HG02938 (cell line): ENCODE results near the gene TMPRSS9.

Source experiments
- ATAC-seq: cut with Tn5 transposase; IDR thresholded peaks from one replicate; pipeline ENCODE4 v1.9.1; 2021; ENCODE audit warnings: mild to moderate bottlenecking, moderate library complexity; ENCODE audit not compliant: unreplicated experiment

Gene TMPRSS9

GRCh38 chr19:2358548-2359173 is 1.4 kb upstream of the TMPRSS9 start:
- ATAC-seq, result no peak

DNA sequence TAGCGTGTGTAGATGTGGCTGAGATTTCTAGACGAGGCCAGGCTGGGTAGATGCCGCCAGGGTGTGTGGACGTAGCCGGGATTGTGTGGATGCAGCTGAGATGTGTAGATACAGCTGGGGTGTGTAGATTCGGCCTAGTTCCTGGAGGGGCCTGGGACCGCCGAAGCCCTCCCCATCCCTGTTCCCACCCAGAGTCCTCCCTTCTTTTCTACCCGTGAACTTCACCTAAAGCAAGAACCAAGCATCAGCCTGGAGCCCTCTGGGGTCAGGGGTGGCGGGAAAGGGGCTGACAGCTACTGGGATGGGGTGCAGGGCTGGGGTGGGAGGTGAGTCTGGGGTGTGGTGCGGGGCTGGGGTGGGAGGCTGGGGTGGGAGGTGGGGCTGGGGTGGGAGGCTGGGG is 768 bp downstream of the TMPRSS9 start:
- ATAC-seq, result no peak

DNA sequence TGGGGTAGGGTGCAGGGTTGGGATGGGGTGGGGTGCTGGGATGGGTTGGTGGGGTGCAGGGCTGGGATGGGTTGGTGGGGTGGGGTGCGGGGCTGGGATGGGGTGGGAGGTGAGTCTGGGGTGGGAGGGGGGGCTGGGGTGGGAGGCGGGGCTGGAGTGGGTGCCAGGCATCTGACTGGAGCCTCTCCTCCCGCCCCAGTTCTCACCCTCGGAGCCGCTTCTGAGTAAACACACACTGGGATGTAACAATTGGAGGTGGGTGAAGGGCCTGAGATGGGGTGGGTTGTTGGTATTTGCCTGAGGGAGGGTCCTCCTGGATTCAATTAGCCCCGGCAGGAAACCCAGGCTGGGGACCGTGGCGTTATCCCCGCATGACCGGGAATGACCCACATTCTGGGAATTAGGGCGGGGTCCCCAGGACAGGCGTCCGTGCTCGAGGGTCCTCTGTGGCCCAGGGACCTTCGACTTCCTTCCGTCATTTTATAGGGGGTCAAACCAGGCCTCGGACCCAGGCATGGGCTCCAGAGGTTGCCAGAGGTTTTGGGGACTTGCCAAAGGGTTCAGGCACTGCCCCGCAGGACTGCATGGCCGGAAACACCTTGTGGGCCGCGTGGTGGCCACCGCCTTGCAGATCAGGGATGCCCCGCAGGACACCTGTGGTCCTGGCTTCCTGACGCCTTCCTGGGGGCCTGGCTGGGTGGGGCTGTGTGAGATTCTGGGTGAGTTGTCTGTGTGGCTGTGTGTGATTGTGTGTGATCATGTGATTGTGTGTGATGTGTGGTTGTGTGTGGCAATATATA is 1.4 kb downstream of the TMPRSS9 start:
- no peak for ATAC-seq

DNA sequence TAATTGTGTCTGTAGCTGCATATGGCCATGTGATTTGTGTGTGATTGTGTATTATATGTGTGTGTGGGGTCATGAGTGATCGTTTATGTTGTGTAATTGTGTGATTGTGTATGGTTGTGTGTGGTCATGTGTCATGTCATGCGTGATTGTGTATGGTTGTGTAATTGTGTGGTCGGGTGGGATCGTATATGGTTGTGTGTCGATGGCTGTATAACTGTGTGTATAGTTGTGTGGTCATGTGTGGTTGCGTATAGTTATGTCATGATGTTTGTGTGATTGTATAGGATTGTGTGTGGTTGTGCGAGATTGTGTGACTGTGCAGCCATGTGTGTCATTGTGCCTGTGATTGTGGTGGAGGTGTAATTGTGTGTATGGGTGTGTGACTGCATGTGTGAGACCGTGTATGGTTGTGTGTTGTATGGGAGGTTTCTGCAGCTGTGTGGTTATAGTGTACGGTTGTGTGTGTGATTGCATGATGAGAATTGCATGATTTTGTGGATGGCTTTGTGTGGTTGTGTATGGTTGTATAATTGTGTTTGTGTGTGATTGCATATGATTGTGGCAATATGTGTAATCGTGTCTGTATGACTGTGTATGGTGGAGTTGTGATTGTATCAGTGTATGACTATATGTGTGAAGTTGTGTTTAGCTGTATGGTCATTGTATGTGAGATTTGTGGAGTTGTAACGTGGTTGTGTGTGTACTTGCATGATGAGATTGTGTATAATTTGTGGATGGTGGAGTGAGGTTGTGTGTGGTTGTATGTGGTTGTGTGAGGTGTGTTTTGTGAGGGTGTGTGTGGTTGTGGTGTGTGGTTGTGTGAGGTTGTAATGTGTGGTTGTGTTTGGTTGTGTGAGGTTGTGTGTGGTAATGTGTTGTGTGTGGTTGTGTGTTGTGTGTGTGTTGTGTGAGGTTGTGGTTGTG is 2.2 kb downstream of the TMPRSS9 start:
- ATAC-seq, result no peak

GRCh38 chr19:2362970-2363300 is 2.9 kb downstream of the TMPRSS9 start:
- ATAC-seq, result no peak

DNA sequence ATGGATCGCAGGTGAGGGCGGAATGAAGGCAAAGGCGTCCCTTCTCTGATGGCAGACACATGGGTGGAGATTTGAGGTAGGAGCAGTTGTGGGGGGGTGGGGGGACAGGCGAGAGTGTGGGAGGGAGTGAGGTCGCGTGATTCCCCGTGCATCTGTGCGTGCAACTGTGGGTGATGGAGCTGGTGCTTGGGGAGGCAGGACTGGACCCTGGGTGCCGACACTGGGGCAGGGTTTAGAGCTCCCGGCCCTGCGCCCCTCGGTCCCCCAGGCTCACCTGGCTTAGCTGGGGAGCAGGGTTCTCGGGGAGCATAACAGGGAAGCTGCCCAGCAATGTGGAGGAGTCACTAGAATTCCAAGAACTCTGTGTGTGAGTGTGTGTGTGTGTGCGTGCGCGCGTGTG is 3.4 kb downstream of the TMPRSS9 start:
- ATAC-seq, result no peak

DNA sequence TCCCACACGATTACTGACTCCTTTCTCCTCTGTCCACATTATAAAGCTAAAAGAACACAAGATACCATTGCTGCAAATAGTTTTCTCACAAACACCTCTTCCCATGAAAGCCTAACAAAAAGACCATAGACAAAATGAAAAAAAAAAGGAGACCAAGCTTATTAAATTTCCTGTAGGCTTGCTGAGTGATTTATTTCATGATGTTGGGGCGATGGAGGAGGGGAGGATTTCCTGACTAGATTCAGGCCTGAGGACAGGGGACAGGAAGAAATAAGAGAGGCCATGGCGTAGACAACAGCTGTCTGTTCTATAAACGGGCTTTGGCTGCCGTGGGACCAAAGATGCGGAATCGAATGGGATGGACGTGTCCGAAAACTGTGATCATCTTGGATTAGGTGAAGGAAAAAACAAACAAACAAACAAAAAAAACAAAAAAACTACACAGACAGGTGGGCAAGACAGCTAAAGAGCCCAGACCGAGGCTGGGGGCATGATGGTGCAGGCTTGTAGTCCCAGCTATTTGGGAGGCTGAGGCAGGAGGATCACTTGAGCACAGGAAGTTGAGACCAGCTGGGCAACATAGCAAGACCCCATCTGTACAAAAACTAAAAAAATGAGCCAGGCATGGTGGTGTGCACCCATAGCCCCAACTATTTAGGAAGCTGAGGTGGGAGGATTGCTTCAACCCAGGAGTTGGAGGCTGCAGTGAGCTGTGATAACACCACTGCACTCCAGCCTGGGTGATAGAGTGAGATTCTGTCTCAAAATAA is 5.3 kb downstream of the TMPRSS9 start:
- ATAC-seq, result no peak

- ATAC-seq, result no peak
These were observed 11.6 kb downstream of the TMPRSS9 start for GRCh38 chr19:2371656-2372055.

GRCh38 chr19:2372076-2372612 is 12.1 kb downstream of the TMPRSS9 start:
- no peak for ATAC-seq

DNA sequence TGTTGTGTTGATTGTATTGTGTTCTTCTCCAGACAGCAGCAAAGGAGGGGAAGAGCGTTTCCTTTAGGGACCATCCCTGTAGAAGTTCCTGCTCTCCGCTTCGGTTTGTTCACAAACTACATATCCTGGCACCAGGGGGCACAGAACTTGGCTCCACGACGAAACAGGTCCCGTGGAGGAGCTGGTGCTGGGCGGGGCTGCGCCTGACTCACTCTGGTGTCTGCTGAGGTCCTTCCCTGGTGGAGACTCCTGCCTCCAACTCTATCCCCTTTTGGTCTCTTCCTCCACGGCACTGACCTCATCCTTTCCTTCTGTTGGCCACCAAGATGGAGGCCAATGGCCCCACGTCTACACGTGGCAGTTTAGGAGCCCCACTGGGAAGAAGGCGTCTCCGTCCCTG is 14.7 kb downstream of the TMPRSS9 start:
- ATAC-seq, result no peak

DNA sequence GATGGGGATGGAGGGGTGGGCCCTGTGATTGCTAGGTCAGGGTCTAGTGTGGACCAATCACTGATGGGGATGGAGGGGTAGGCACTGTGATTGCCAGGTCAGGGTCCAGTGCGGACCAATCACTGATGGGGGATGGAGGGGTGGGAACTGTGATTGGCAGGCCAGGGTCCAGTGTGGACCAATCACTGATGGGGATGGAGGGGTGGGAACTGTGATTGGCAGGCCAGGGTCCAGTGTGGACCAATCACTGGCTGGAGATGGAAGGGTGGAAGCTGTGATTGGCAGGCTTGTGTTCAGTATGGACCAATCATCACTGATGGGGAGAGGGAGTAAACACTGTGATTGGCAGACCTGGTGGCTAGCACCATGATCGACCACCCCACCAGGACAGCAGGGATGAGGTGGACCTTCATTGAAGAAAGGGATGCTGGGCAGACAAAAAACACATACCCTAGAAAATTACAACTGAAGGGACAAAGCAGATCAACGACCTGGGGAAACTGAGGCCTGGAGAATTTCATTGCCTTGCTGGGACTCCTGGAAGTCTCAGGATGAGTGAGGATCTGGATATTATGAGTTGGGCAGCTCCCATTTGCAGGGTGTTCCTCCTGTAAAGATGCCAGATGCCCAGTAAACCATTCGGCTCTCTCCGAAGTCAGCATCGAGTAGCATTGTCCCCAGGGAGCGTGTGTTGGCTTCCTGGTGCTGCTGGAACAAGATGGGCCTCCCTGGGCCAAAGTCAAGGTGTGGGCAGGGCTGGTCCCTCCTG is 15.5 kb downstream of the TMPRSS9 start:
- ATAC-seq, result no peak

DNA sequence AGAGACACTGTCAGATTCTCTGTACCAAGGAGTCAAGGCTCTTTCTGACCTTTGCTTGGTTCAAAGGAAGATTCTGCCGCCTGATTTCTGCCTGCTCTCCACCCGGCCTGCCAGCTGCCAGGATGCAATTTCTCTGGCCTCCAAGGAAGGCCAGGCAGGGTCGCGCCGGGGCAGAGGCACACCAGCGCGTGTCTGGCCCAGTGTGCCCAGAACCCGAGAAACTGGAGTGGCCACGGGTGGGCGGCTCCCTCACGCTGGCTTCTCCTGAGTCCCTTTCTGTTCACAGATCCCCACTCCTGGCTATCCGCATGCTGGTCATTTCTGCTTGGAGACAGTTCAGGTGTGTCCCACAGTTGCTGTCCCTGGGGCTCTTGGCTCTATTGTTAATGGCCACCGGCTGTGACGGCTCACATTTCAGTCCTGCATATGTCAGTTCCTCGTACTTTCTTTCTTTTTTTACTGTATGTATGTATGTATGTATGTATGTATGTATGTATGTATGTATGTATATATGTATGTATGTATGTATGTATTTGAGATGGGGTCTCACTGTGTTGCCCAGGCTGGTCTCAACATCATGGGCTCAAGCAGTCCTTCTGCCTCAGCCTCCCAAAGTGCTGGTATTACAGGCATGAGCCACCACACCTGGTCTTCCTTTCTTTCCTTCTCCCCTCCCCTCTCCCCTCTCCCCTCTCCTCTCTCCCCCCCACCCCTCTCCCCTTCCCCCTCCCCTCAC is 16.9 kb downstream of the TMPRSS9 start:
- ATAC-seq, result no peak

DNA sequence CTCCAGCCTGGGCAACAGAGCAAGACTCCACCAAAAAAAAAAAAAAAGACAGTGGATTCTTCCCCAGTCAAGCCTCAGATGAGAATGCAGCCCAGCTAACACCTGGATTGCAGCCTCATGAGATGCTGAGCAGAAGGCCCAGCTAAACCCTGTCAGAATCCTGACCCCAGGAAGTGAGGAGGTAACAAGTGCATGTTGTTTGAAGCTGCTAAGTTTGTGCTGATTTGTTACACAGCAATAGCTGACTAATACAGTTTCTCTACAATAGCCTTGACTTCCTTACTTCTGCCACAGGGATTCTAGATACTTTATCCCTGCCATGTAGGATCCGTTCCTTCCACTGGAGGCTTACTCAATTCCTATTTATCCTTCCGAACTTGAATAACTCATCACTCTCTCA is 20.5 kb downstream of the TMPRSS9 start:
- ATAC-seq, result no peak

DNA sequence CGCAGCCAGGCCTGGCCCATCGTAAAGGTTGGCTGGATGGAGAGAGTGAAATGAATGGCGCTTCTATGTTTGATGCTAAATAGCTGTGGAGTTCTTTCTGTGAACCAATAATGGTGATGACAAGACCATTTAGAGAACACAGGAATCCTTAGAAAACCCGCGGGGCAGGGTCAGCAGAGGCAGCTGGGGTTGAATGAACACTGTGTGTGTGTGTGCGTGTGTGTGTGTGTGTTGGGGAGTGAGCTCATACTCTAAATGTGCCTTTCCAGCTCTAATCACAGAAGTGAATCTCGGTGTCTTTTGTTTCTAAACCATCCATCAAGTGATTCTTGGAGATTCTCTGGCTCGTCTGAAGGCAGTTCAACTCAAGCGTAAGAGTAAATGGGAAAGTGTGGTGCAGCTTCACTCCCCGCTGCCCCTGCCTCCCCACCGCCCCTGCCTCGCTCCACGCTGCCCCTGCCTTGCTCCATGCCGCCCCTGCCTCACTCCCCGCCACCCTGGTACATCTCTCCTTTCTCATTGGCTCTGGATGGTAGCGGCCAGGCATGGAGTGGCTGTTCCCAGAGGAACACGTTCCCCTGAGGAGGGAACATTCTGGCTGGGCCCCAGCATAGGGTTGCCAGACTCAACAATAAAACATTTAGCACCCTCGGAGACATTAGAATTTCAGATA is 21.2 kb downstream of the TMPRSS9 start:
- ATAC-seq, result no peak

DNA sequence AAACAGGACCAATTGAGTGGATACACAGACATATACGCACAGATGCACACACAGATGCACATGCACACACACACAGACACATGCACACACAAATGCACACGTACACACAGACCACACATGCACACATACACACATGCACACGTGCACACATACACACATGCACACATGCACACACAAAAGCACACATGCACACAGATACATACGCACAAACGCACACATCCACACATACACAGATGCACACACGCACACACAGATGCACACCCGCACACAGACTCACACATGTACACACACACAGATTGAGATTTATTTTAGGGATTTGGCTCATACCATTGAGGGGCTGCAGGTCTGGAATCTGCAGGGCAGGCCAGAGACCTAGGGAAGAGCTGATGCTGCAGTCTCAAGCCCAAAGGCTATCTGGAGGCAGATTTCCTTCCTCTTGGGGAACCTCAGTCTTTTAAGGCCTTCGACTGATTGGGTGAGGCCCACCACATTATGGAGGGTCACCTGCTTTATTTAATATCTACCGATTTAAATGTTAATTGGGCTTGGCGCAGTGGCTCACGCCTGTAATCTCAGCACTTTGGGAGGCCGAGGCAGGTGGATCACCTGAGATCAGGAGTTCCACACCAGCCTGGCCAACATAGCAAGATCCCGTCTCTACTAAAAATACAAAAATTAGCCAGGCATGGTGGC is 22.6 kb downstream of the TMPRSS9 start:
- no peak for ATAC-seq

- ATAC-seq, result no peak
These were observed 25.1 kb downstream of the TMPRSS9 start for GRCh38 chr19:2385053-2385721.
